Mucosa of stomach (tissue), 1 donor: ENCODE results near the gene ABCA3.
"Not testable (repeated sequence)": the region's sequence is repeated elsewhere in the genome, so short reads cannot be mapped to it uniquely, and the experiment has no call there.

Experiments used
- H3K27me3 ChIP-seq: one replicate; pipeline ENCODE4 v1.7.0; 2013; ENCODE audit warnings: mild to moderate bottlenecking, low read length; ENCODE audit not compliant: control insufficient read depth, insufficient read depth
- H3K36me3 ChIP-seq: one replicate; pipeline ENCODE4 v1.7.0; 2013; ENCODE audit warnings: low read length; ENCODE audit not compliant: control insufficient read depth, insufficient read depth
- H3K4me1 ChIP-seq: one replicate; pipeline ENCODE4 v1.7.0; 2013; ENCODE audit warnings: mild to moderate bottlenecking, low read length; ENCODE audit not compliant: control insufficient read depth, insufficient read depth
- H3K4me3 ChIP-seq: one replicate; pipeline ENCODE4 v1.7.0; 2013; ENCODE audit warnings: low read length
- H3K9ac ChIP-seq: one replicate; pipeline ENCODE4 v1.7.0; 2013; ENCODE audit warnings: mild to moderate bottlenecking, low read length, moderate library complexity
- H3K9me3 ChIP-seq: one replicate; pipeline ENCODE4 v1.7.0; 2013; ENCODE audit warnings: mild to moderate bottlenecking, low read length, moderate library complexity; ENCODE audit not compliant: control insufficient read depth
- donor health status: Pancreatic carcinoma.

ABCA3 gene

DNA sequence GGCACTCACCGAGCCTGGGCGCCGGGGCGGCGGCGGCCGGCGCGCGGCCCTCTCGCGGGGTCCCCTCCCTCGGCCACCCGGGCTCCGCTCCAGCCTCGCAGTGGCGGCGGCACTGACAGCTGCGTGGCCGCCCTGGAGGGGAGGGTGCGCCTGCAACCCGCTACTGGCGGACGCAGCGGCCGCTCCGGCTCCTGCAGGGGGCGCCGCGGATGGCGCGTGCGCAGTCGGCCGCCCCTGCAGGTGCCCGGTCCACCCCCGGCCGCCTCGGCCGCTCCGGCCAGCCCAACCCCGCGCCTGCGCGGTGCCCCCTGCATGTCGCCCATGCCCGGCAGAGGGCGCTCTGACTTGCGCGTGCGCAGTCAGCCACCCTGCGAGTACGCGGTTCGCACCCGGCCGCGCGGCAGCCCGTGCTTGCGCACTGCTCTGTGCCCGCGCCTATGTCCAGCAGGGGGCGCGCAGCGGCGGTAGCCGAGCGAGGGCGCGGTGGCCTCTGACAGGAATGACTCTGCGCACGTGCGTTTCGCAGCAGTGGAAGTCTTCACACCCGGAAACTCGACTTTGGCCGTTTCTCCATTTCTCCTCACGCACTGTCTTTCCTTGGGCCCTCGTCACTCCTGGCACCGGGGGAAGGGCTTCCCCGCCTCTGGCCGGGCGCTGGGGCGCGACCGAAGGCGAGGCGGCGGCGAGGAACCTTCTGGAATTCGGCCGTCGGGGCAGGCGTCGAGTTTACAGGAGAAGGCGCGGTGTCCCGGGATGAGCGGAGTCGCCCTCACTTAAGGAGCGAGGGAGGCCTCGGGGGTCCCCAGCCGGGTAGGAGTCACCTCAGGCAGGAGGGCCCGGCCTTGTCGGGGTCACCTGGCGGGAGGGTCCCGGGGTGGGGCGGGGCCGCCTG lies at the start of gene ABCA3:
TSS of gene ABCA3 (minus strand) at position 165 of the 892 bp plus-strand sequence. CDS start 14,262 bp downstream, outside the sequence.
- H3K36me3 ChIP-seq: no peaks in the 10 kb centered on the region
- no peak within 1 kb of the TSS for H3K4me3 ChIP-seq
- H3K9me3 ChIP-seq: no peaks in the 10 kb centered on the region
- H3K4me1 ChIP-seq: peaks cover 9% of the 10 kb centered on the region
- peaks cover 44% of the 10 kb centered on the region for H3K27me3 ChIP-seq
- no peak within 1 kb of the TSS for H3K9ac ChIP-seq

DNA sequence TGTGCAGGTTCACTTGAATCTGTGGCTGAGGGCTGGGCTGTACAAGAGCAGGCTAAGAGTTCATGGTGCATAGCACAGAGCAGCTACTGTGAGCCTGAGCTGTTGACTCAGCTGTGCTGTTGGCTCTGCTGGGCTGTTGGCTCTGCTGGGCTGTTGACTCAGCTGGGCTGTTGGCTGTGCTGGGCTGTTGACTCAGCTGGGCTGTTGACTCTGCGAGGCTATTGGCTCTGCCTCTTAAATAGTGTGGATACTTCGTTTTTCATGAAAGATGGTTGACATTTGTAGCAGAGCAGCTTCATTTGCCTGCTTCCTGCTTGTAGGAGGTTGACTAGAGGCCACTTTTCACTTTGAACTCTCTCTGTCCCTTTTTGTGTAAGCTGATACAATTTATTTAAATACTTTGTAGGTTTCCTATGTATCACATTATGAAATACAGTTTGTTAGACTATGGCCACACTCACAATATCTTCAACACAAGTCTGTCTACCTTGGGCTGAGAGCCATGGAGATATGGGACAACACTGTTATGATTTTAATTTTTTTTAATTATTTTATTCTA lies 48.4 kb upstream of the ABCA3 start:
- Histone ChIP-seq H3K4me3 (no peak overlapping the region), H3K27me3 (no peaks in the 10 kb centered on the region), H3K36me3 (no peaks in the 10 kb centered on the region), H3K9me3 (no peaks in the 10 kb centered on the region), H3K4me1 (no peaks in the 10 kb centered on the region), H3K9ac (no peak overlapping the region)

DNA sequence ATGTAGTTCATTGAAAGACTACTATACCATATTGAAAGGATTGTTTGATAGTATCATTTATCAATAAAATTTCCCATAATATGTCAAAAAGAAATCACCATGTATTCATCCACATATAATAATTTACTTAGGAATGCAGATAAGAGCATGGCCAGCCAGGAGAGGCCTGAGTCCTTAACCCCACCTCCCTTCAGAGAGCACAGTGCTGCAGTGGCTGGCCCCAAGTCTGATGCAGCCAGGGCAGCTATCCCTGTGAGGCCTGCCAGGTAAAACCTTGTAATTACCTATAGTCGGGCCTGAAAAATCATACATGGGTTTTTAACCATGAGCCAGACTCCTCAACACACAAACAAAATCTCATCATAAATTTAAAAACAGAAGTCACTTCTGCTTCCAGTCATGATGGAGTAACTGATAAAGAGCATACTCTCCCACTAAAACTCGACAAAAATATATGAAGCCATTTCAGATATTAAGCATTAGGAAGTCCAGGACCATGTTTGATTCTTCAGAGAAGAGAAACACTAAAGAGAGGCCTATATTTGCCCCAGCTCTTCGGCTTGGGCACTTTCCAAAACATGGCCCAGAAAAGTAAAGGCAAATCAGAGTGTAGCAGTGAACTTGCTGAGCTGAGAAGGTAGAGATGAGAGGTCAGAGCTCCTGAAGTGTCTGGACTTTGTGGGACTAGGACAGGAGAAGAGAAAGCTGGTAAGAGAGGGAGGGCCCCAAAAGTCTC lies 47.8 kb upstream of the ABCA3 start:
- Histone ChIP-seq H3K9me3 (no peaks in the 10 kb centered on the region), H3K27me3 (no peaks in the 10 kb centered on the region), H3K36me3 (no peaks in the 10 kb centered on the region), H3K4me1 (no peaks in the 10 kb centered on the region), H3K4me3 (no peak overlapping the region), H3K9ac (no peak overlapping the region)

DNA sequence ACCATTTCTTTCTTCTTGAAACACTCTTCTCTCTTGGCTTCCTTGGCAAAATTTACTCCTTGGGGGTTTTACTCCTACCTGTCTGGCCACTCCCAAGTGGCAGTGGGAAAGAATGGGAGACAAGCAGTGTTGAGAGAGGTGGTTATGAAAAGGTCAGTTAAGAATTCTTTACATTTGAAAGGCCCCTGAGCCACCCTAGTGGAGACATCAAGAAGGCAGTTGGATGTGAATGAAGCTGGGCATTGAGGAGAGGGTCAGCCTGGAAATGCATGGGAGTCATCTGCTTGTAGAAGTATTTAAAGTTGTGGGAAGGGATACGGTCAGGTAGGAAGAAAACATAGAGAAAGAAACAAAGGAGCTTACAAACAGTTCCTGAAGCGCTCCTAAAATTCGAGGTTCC lies 46.5 kb upstream of the ABCA3 start:
- no peak overlapping the region for H3K9ac ChIP-seq
- no peaks in the 10 kb centered on the region for H3K27me3 ChIP-seq
- no peaks in the 10 kb centered on the region for H3K36me3 ChIP-seq
- no peaks in the 10 kb centered on the region for H3K9me3 ChIP-seq
- H3K4me1 ChIP-seq: no peaks in the 10 kb centered on the region
- no peak overlapping the region for H3K4me3 ChIP-seq

DNA sequence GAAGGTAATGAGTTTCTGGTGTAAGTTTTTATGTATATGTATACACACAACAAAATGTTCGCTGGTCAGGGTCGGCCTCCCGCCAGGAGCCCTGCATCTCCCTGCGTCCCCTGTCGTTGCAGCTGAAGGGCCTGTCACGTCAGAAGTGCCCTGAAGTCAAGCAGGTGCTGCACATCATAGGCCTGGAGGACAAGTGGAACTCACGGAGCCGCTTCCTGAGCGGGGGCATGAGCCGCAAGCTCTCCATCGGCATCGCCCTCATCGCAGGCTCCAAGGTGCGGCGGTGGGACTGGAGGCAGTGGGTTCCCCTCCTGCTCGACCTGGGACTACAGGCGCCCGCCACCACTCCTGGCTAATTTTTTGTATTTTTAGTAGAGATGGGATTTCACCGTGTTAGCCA lies 45.5 kb upstream of the ABCA3 start:
- not testable (repeated sequence) for H3K36me3 ChIP-seq, H3K4me3 ChIP-seq, H3K9me3 ChIP-seq, H3K9ac ChIP-seq, H3K27me3 ChIP-seq, H3K4me1 ChIP-seq

DNA sequence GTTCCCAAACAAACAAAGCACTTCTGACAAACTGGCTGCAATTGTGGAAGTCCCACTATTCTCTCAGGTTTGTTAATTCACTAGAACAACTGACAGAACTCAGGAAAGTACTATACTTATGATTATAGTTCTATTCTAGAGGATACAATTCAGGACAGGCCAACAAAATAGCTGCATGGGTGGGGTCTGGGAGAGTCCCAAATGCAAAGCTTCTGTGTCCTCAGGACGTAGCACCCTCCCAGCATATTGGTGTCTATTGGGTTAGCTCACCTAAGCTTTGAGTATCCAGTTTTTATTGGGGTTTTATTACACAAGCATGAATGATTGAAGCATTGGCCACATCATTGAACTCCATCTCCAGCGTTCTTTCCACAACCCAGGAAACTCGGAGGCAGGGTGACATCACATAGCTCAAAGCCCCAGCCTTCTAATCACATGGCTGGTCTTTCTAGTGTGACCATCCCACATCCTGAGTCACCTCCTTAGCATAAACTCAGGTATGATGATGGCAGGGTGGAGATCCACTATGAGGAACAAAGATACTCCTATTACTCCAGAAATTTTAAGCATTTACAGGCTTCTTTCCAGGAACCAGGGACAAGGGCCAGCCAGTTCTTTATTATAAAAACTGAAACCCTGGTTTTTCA lies 44.8 kb upstream of the ABCA3 start:
- no peaks in the 10 kb centered on the region for H3K36me3 ChIP-seq
- H3K9ac ChIP-seq: no peak overlapping the region
- no peak overlapping the region for H3K4me3 ChIP-seq
- no peaks in the 10 kb centered on the region for H3K9me3 ChIP-seq
- no peaks in the 10 kb centered on the region for H3K4me1 ChIP-seq
- H3K27me3 ChIP-seq: no peaks in the 10 kb centered on the region

DNA sequence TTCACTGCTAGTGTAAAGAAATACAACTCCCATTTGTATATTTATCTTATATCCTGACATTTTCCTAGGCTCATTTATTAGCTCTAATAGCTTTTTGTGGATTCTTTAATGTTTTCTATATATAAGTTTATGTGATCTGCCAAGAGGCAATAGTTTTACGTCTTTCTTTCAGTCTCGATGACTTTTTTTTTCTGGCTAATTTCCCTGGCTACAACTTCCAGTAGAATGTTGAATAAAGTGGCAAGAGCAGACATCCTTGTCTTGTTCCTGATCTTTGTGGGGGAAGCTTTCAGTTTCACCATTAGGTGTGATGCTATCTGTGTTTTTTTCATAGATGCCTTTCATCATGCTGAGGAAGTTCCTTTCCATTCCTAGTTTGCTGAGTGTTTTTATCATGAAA lies 43.9 kb upstream of the ABCA3 start:
- Histone ChIP-seq H3K27me3 (no peaks in the 10 kb centered on the region), H3K9ac (no peak overlapping the region), H3K36me3 (no peaks in the 10 kb centered on the region), H3K9me3 (no peaks in the 10 kb centered on the region), H3K4me1 (no peaks in the 10 kb centered on the region), H3K4me3 (no peak overlapping the region)

DNA sequence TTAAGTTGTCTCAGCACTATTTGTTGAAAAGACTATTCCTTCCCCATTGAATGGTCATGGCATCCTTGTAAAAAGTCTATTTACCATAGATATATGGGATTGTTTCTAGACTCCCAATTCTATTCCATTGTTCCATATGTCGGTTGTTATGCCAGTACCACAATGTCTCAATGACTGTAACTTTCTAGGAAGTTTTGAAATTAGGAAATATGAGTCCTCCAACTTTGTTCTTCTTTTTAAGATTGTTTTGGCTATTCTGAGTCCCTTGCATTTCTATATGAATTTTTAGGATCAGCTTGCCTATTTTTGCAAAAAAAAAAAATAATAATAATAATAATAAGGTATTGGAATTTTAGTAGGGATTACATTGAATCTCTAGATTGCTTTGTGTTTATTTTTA lies 43.0 kb upstream of the ABCA3 start:
- Histone ChIP-seq H3K9ac (no peak overlapping the region), H3K36me3 (no peaks in the 10 kb centered on the region), H3K9me3 (no peaks in the 10 kb centered on the region), H3K27me3 (no peaks in the 10 kb centered on the region), H3K4me1 (no peaks in the 10 kb centered on the region), H3K4me3 (no peak overlapping the region)

DNA sequence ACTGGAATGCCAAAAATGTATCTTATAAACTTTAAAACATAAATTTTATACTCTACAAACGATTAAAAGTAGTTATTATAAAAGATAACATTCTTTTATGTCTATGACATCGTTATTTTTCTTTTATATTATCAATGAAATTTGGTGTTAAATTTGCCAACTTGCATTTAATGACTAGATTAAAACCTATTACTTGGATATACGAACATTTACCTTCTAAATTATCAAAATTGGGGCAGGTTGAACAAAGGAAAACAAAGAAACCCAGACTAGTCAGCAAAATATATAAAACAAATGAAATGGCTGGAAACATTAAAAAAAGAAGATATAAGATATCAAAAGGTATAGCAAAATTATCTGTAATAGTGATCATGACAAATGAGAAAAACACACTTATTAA lies 34.1 kb upstream of the ABCA3 start:
- Histone ChIP-seq H3K4me3 (no peak overlapping the region), H3K27me3 (no peaks in the 10 kb centered on the region), H3K9ac (no peak overlapping the region), H3K4me1 (no peaks in the 10 kb centered on the region), H3K36me3 (no peaks in the 10 kb centered on the region), H3K9me3 (no peaks in the 10 kb centered on the region)

DNA sequence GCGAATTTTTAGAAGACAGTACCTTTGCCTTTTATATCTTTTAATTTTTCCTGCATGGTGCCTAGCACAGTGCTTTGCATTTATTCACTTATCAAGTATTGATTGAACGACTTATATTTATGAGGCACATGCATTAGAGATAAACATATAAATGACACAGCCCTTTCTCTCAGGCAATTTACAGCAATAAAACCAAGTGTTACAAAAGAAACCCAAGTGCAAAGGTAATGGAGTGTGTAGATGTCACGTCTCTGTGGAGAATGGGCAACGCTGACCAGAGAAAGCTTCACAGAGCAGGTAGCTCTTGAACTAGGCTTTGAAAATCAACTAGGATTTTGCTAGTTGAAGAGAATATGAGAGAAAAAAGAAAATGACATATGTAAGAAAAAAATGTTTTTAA lies 32.6 kb upstream of the ABCA3 start:
- Histone ChIP-seq H3K9me3 (no peaks in the 10 kb centered on the region), H3K4me3 (no peak overlapping the region), H3K4me1 (no peaks in the 10 kb centered on the region), H3K36me3 (no peaks in the 10 kb centered on the region), H3K27me3 (no peaks in the 10 kb centered on the region), H3K9ac (no peak overlapping the region)

DNA sequence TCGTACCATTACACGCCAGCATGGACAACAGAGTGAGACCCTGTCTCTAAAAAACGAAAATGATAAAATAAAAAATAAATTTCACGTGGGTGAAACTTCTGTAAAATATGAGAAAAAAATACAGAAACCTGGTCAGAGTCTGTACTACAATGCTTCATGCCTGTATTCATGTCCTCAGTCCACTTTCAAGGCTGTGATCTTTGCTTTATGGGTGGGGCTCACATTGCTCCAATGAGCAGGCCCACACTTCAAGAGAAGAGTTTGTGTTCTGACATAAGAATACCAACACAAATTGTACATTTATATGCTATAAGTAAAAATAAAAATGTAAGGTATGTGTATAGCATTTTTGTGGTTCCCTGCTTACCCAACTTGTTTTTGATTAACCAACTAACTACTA lies 32.2 kb upstream of the ABCA3 start:
- no peak overlapping the region for H3K9ac ChIP-seq
- H3K27me3 ChIP-seq: no peaks in the 10 kb centered on the region
- no peaks in the 10 kb centered on the region for H3K36me3 ChIP-seq
- H3K4me1 ChIP-seq: no peaks in the 10 kb centered on the region
- no peaks in the 10 kb centered on the region for H3K9me3 ChIP-seq
- no peak overlapping the region for H3K4me3 ChIP-seq

DNA sequence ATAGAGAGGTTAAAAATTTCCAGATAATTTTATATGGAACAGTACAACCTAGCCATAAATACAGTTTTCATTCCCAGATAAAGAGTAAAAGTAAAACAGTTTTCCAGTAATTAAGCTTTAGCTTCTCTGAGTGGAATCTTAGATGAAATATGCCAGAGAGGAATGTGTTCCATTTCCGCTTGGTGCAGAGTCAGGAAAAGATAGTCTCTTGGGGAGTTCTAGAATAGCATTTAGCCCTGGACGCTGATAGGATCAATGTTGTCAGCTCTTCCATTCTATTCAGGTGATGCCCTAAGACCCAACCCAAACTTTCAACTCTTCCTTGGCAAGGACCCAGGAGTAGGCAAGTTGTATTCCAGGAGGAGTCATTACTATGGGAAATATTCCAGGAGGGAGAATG lies 30.9 kb upstream of the ABCA3 start:
- H3K4me1 ChIP-seq: no peaks in the 10 kb centered on the region
- no peak overlapping the region for H3K9ac ChIP-seq
- no peaks in the 10 kb centered on the region for H3K9me3 ChIP-seq
- no peaks in the 10 kb centered on the region for H3K27me3 ChIP-seq
- H3K36me3 ChIP-seq: no peaks in the 10 kb centered on the region
- no peak overlapping the region for H3K4me3 ChIP-seq
